A673 (cell line): Measurements from ENCODE around the gene EPRS1.

Experiments used
- EZH2 ChIP-seq: fragments of 200-600 bp; sonication (generic); IDR thresholded peaks from 2 replicates; pipeline ENCODE4 v1.6.1; 2017; ENCODE audit warnings: borderline replicate concordance, low read depth, mild to moderate bottlenecking, mixed read lengths, antibody characterized with exemption, low read length; ENCODE audit not compliant: poor library complexity, severe bottlenecking
- TF ChIP-seq, protein P1 (sequence below): fragments of 300-800, 200-600 bp; sonication (generic); conservative IDR thresholded peaks from 2 replicates; pipeline ENCODE4 v1.5.1; 2017; ENCODE audit warnings: low read depth, mild to moderate bottlenecking, antibody characterized with exemption, low read length, moderate library complexity, mixed read lengths

DNA sequence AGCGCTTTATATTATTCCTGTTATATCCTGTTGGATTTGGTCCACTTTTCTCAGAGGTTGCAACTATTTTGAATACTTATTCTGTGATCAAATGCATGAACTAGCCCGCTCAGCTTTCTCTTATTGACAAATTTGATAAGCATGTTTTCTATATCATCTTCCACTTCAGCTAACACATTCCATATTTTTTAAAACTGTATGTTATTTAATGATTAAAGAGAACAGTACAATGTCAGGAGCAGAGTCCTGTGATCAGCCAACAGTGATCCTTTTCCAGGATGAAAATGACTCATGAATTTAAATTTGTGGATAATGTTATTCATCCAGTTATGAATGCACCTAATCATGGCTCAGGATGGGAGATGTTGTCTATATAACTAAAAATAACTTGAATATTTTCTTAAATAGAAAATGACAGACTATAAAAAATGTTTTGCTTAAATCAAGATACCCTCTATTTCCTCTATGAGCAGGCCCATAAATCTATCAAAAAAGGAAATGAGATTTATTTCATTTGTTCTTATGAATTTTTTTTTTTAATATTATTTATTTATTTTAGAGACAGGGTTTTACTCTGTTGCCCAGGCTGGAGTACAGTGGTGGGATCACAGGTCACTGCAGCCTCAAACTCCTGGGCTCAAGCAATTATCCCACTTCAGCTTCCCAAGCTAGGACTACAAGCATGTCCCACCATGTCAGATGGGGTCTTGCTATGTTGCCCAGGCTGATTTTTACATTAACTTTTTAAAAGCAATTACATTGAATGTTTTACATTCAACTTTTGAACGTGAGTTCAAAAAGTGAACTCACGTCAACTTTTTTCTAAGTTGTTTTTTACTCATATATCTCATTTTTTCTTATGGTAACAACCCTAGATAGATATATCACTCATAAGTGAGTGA is 30.8 kb upstream of the EPRS1 start:
- TF ChIP-seq, protein P1, sequence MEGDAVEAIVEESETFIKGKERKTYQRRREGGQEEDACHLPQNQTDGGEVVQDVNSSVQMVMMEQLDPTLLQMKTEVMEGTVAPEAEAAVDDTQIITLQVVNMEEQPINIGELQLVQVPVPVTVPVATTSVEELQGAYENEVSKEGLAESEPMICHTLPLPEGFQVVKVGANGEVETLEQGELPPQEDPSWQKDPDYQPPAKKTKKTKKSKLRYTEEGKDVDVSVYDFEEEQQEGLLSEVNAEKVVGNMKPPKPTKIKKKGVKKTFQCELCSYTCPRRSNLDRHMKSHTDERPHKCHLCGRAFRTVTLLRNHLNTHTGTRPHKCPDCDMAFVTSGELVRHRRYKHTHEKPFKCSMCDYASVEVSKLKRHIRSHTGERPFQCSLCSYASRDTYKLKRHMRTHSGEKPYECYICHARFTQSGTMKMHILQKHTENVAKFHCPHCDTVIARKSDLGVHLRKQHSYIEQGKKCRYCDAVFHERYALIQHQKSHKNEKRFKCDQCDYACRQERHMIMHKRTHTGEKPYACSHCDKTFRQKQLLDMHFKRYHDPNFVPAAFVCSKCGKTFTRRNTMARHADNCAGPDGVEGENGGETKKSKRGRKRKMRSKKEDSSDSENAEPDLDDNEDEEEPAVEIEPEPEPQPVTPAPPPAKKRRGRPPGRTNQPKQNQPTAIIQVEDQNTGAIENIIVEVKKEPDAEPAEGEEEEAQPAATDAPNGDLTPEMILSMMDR = no peak
- TF ChIP-seq EZH2 = no peak
